Pancreas (tissue), 10 donors: Measurements from ENCODE around the gene C1RL. TPM values are rescaled to one million over a fixed set of nuclear protein-coding genes. Genes with fewer than 3 reads are reported as not detected.
A peak's percentile ranks its signal among the peaks of the same experiment; 100 is the strongest.

Experiments used
- ATAC-seq, 4 donors: fragments of 200-7000 bp; cut with Tn5 transposase; one replicate each; pipeline versions ENCODE4 v1.8.0 to v1.9.1; 2020; ENCODE audit warnings: mild to moderate bottlenecking in 4 of 4, moderate library complexity in 4 of 4
- DNase-seq, 6 donors: peaks; one replicate each; pipeline ENCODE4 v3.0.0-alpha.2; 2020
- FAIRE-seq: peaks from 2 replicates; lab custom pipeline; 2012; peaks lifted over from hg19 to GRCh38; lab: Jason Lieb, UNC
- H3K27ac ChIP-seq, 4 donors: fragments of 200-600 bp; sonication (generic); 1 replicate in 3 of 4; 2 replicates in 1 of 4; pipeline versions ENCODE4 v1.5.0 to v1.8.0; 2020
- H3K27me3 ChIP-seq, 4 donors: fragments of 200-600 bp; one replicate each; pipeline ENCODE4 v1.8.0; 2021
- H3K36me3 ChIP-seq, 3 donors: fragments of 200-600 bp; sonication (generic) in 1 of 3; one replicate each; pipeline versions ENCODE4 v1.5.0 to v1.8.0; 2020 to 2021
- H3K4me1 ChIP-seq, 3 donors: fragments of 200-600 bp; one replicate each; pipeline ENCODE4 v1.8.0; 2021
- H3K4me3 ChIP-seq, 4 donors: fragments of 200-600 bp; sonication (generic) in 2 of 4; one replicate each; pipeline versions ENCODE4 v1.5.0 to v1.8.0; 2020 to 2021
- H3K9me3 ChIP-seq, 4 donors: fragments of 200-600 bp; one replicate each; pipeline ENCODE4 v1.8.0; 2021
- WGBS, 2 donors: extraction: QIAGEN DNeasy Blood & Tissue Kit; methylation state at CpG; one replicate each; pipeline ENCODE4 v1.1.7; 2013; 5-methylcytosine and 5-hydroxymethylcytosine counted together
- intact Hi-C, 3 donors: fragments of 100-400 bp; cut with DNase I; formaldehyde crosslinking; loops; one replicate each; pipeline versions ENCODE4 v1.11.1 to v1.14.2; 2022
- polyA plus RNA-seq, 2 donors: library from polyadenylated mRNA; stranded (reverse); fragments of 200-250 nt; gene quantifications; one replicate each; pipeline ENCODE4 v1.2.3, GENCODE V29; 2013
- total RNA-seq, 6 donors: library from RNA; stranded (reverse); fragmentation: NEBNext Ultra II Directional in 4 of 6; extraction: Animal tissue kit (Norgen Biotek cat#: 25700) in 4 of 6; gene quantifications; one replicate each; pipeline versions ENCODE4 v1.2.1 to v1.2.4, GENCODE V29; 2021 to 2023
- TF ChIP-seq, protein P1 (sequence below), 4 donors: fragments of 200-600 bp; sonication (generic) in 3 of 4; IDR thresholded peaks; one replicate each; pipeline versions ENCODE4 v1.5.0 to v1.8.0; 2021; ENCODE audit warnings: antibody characterized with exemption in 4 of 4
- donor health status: healthy with polysubstance abuse.
- donor health status: DM: no; HTN: no; CAD: no; lungs with moderate emphysema.
- donor health status: DM: no; HTN: no; CAD: no.
- donor health status: control.
- donor health status: control.
- donor health status: Bipolar disorder and iron deficiency.
- donor health status: DM: yes; HTN: yes; CAD: no.
- donor health status: DM: no; HTN: no; CAD: no.
- donor health status: DM: no; HTN: no; CAD: no.
- donor health status: DM: yes; HTN: yes; CAD: no.

The C1RL gene
- total and polyA plus RNA-seq, 8 donors: 36.5 to 60.5 (median 44.7) TPM

DNA sequence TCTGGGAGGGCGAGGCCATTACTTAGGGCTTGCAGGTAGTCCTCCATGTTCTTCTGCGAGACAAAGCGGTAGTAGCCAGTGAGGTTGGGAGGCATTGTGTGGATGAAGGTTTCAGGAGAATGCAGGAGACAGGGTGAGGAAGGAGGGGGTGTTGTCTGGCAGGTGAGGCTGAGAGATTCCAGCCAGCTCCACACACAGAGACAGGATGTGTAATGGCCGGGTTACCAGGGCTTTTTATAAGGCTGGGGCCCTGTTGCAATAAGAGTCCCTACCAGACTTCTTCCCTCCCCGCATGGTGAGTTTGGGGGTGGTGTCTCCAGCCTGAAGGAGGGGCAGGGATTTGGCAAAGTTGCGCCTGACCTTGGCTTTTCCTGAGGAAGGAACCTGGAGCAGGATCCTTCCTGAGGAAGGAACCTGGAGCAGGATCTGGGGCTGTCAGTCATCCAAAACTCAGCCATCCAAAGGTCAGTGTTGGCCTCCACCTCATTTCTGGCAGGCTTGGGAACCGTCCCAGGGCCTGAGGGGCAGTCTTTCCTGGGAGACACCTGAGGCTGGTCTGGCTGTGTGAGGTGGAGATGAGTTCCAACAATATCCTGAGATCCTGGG lies 19.8 kb upstream of the C1RL start, which contains the start of gene RBP5:
TSS of gene RBP5 (minus strand) at position 209 of the 606 bp plus-strand sequence. CDS start at position 95, 114 bp downstream.
- DNase-seq (no peak), FAIRE-seq (no peak), ATAC-seq (no peak)
- 59 to 63% methylated on average over 7 of the region's 7 CpGs for WGBS, 2 donors
- peak within 1 kb of the TSS; percentile 26 to 74 (median 72) for H3K4me3 ChIP-seq
- no peaks in the 10 kb centered on the region for H3K27me3 ChIP-seq
- TF ChIP-seq, protein P1, sequence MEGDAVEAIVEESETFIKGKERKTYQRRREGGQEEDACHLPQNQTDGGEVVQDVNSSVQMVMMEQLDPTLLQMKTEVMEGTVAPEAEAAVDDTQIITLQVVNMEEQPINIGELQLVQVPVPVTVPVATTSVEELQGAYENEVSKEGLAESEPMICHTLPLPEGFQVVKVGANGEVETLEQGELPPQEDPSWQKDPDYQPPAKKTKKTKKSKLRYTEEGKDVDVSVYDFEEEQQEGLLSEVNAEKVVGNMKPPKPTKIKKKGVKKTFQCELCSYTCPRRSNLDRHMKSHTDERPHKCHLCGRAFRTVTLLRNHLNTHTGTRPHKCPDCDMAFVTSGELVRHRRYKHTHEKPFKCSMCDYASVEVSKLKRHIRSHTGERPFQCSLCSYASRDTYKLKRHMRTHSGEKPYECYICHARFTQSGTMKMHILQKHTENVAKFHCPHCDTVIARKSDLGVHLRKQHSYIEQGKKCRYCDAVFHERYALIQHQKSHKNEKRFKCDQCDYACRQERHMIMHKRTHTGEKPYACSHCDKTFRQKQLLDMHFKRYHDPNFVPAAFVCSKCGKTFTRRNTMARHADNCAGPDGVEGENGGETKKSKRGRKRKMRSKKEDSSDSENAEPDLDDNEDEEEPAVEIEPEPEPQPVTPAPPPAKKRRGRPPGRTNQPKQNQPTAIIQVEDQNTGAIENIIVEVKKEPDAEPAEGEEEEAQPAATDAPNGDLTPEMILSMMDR (IDR thresholded peaks at IDR 0.05): no peak
- no peaks in the 10 kb centered on the region for H3K36me3 ChIP-seq
- peaks cover 0 to 6% (median 5%) of the 10 kb centered on the region in 3 donors for H3K4me1 ChIP-seq
- intact Hi-C loops: no loop called here
- H3K27ac ChIP-seq: peak within 1 kb of the TSS in 3 of 4 donors; percentile 15 to 73 (median 62)
- H3K9me3 ChIP-seq: no peaks in the 10 kb centered on the region

GRCh38 chr12:7127916-7128626 lies 19.1 kb upstream of the C1RL start:
- intact Hi-C loops: no loop called here
- ATAC-seq (no peak), FAIRE-seq (no peak), DNase-seq (no peak)
- no peaks in the 10 kb centered on the region for H3K9me3 ChIP-seq
- WGBS, 2 donors: 89 to 90% methylated on average over 16 to 17 of the region's 17 CpGs
- no peaks in the 10 kb centered on the region for H3K36me3 ChIP-seq
- no peak overlapping the region for H3K27ac ChIP-seq
- H3K4me3 ChIP-seq: peak overlapping the region in 1 of 4 donors; percentile 17
- TF ChIP-seq, protein P1 (IDR thresholded peaks at IDR 0.05): no peak
- no peaks in the 10 kb centered on the region for H3K27me3 ChIP-seq
- peaks cover 0 to 6% (median 5%) of the 10 kb centered on the region in 3 donors for H3K4me1 ChIP-seq

DNA sequence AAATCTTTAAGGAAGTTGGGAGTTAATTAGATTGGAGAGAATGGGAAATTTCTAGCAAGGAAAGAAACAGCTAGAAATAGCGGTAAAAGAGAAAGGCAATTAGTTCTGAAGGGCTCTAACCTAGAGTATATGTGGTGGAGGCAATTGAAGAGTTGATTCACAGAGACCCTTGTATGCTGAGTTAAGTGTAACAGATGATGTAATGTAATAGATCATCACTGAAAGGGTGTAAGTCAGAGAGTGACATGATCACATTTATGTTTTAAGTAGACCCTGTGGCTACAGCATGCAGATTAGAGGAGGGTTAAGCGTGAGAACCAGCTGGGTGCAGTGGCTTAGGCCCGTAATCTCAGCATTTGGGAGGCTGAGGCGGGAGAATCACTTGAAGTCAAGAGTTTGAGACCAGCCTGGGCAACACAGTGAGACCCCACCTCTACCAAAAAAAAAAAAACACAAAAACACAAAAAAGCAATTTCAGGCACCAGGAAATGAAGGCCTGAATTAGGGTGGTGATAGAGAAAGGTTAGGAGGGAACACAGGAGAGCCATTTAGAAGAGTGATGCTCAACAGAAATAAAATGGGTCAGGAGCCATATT lies 16.7 kb upstream of the C1RL start:
- H3K36me3 ChIP-seq: no peaks in the 10 kb centered on the region
- H3K27me3 ChIP-seq: no peaks in the 10 kb centered on the region
- no peak for ATAC-seq
- intact Hi-C loops: no loop called here
- TF ChIP-seq, protein P1 (IDR thresholded peaks at IDR 0.05): no peak
- DNase-seq: no peak
- no peaks in the 10 kb centered on the region for H3K9me3 ChIP-seq
- H3K4me1 ChIP-seq: peaks cover 0 to 6% (median 5%) of the 10 kb centered on the region in 3 donors
- H3K27ac ChIP-seq: no peak overlapping the region
- 88 to 97% methylated on average over 4 of the region's 4 CpGs for WGBS, 2 donors
- FAIRE-seq: no peak
- no peak overlapping the region for H3K4me3 ChIP-seq

- H3K27me3 ChIP-seq: no peaks in the 10 kb centered on the region
- no peak overlapping the region for H3K4me3 ChIP-seq
- TF ChIP-seq, protein P1 (IDR thresholded peaks at IDR 0.05): no peak
- ATAC-seq (no peak), DNase-seq (peak in 1 of 6 donors; percentile 17), FAIRE-seq (no peak)
- H3K9me3 ChIP-seq: no peaks in the 10 kb centered on the region
- no peaks in the 10 kb centered on the region for H3K36me3 ChIP-seq
- no peak overlapping the region for H3K27ac ChIP-seq
- intact Hi-C loops: no loop called here
- peaks cover 0 to under 1% (median 0%) of the 10 kb centered on the region in 3 donors for H3K4me1 ChIP-seq
- WGBS, 2 donors: 70 to 80% methylated on average over 11 of the region's 11 CpGs
Observed at GRCh38 chr12:7123806-7124522, 14.9 kb upstream of the C1RL start.
